Activated T-helper 1 cell treated with anti-CD3 and anti-CD28 coated beads, Interleukin-12 subunit alpha, Interleukin-12 subunit beta, Interleukin-2, Interleukin-4 antibody, amounts not matched to agents 30 ng/mL and 10 ng/mL and 1 ng/mL, durations not matched to agents 14 hours and 24 hours and 36 hours (primary cell): ENCODE measurements around the gene PPBP. TPM values are rescaled to one million over a fixed set of nuclear protein-coding genes. Genes with fewer than 3 reads are reported as not detected.

Experiments
- total RNA-seq: library from RNA; stranded (reverse); gene quantifications from 2 replicates; pipeline ENCODE4 v1.2.3, GENCODE V29; 2022

The PPBP gene
- total RNA-seq, 1 donor from 2014 or later, result not detected

Other genes starting within 250 kb of the PPBP start
- 10.7 and 13.4 TPM in 2 replicates for gene CXCL8, start 247.6 kb downstream of the PPBP start, total RNA-seq
- not detected in 2 replicates for gene CXCL6, start 151.5 kb downstream of the PPBP start, total RNA-seq
- not detected in 2 replicates for gene PF4V1, start 134.9 kb downstream of the PPBP start, total RNA-seq
- not detected in 2 replicates for gene CXCL1, start 118.8 kb downstream of the PPBP start, total RNA-seq
- gene PF4, start 6.2 kb downstream of the PPBP start, total RNA-seq, result not detected in 2 replicates
- gene CXCL5, start 10.5 kb upstream of the PPBP start, total RNA-seq, result not detected in 2 replicates
- 0.18 TPM in 1 of 2 replicates, not detected in the other for gene CXCL3, start 50.5 kb upstream of the PPBP start, total RNA-seq
- gene CXCL2, start 111.0 kb upstream of the PPBP start, total RNA-seq, result not detected in 2 replicates
- 8.9 and 9.9 TPM in 2 replicates for gene MTHFD2L, start 169.9 kb upstream of the PPBP start, total RNA-seq